T follicular helper cell (primary cell): ENCODE measurements around the gene LTK.

ENCODE experiments used
- DNase-seq: peaks from one replicate; pipeline ENCODE4 v3.0.0-alpha.2; 2020; ENCODE audit warnings: low read depth
- total RNA-seq, 2 experiments: gene quantifications; one replicate each; lab custom pipeline; 2026; lab: John Stamatoyannopoulos, UW

LTK gene
- total RNA-seq, result 0.91 to 10.3 reads per million in 2 experiments

GRCh38 chr15:41513506-41514227 is at the start of gene LTK:
Gene LTK, minus strand, starts transcription at chr15:41513827. Its CDS starts 118 bp downstream, at chr15:41513709.
- no peak for DNase-seq

- DNase-seq, result no peak
Measured at GRCh38 chr15:41562784-41563198, 49.2 kb upstream of the LTK start.

GRCh38 chr15:41562244-41562643 is 48.6 kb upstream of the LTK start:
- DNase-seq, result no peak

GRCh38 chr15:41561777-41562145 is 48.1 kb upstream of the LTK start:
- DNase-seq, result no peak

- DNase-seq, result no peak
Measured at GRCh38 chr15:41561104-41561776, 47.6 kb upstream of the LTK start.

- no peak for DNase-seq
Measured at GRCh38 chr15:41560572-41560874, 46.9 kb upstream of the LTK start.

GRCh38 chr15:41559239-41559782 is 45.7 kb upstream of the LTK start:
- no peak for DNase-seq

GRCh38 chr15:41558400-41559238 is 45.0 kb upstream of the LTK start, which contains the start of gene TYRO3:
Gene TYRO3, plus strand, starts transcription at chr15:41559212. Its CDS starts 46 bp downstream, at chr15:41559258.
- DNase-seq, result peak; percentile 64

GRCh38 chr15:41557673-41558399 is 44.2 kb upstream of the LTK start:
- peak; percentile 61 for DNase-seq

- no peak for DNase-seq
Measured at GRCh38 chr15:41556677-41557076, 43.0 kb upstream of the LTK start.

- no peak for DNase-seq
Measured at GRCh38 chr15:41554915-41555314, 41.3 kb upstream of the LTK start.

- no peak for DNase-seq
Measured at GRCh38 chr15:41554343-41554742, 40.7 kb upstream of the LTK start.

- DNase-seq, result no peak
Measured at GRCh38 chr15:41553731-41554130, 40.1 kb upstream of the LTK start.

GRCh38 chr15:41550066-41550775 is 36.6 kb upstream of the LTK start:
- no peak for DNase-seq

- no peak for DNase-seq
Measured at GRCh38 chr15:41546851-41547786, 33.5 kb upstream of the LTK start.

- DNase-seq, result no peak
Measured at GRCh38 chr15:41545218-41545617, 31.6 kb upstream of the LTK start.

GRCh38 chr15:41544650-41545015 is 31.0 kb upstream of the LTK start:
- DNase-seq, result no peak

- DNase-seq, result no peak
Measured at GRCh38 chr15:41543521-41543870, 29.9 kb upstream of the LTK start.

- DNase-seq, result no peak
Measured at GRCh38 chr15:41536866-41537265, 23.2 kb upstream of the LTK start.

GRCh38 chr15:41535544-41535943 is 21.9 kb upstream of the LTK start:
- no peak for DNase-seq
